HEK293T (cell line): Measurements from ENCODE around the gene ATP5F1D.

Experiments
- SP1 ChIP-seq: fragments of 450-650 bp; IDR thresholded peaks from 2 replicates; pipeline ENCODE4 v1.6.1; 2017
- TARDBP ChIP-seq: fragments of 450-650 bp; IDR thresholded peaks from 2 replicates; pipeline ENCODE4 v1.6.1; 2016

DNA sequence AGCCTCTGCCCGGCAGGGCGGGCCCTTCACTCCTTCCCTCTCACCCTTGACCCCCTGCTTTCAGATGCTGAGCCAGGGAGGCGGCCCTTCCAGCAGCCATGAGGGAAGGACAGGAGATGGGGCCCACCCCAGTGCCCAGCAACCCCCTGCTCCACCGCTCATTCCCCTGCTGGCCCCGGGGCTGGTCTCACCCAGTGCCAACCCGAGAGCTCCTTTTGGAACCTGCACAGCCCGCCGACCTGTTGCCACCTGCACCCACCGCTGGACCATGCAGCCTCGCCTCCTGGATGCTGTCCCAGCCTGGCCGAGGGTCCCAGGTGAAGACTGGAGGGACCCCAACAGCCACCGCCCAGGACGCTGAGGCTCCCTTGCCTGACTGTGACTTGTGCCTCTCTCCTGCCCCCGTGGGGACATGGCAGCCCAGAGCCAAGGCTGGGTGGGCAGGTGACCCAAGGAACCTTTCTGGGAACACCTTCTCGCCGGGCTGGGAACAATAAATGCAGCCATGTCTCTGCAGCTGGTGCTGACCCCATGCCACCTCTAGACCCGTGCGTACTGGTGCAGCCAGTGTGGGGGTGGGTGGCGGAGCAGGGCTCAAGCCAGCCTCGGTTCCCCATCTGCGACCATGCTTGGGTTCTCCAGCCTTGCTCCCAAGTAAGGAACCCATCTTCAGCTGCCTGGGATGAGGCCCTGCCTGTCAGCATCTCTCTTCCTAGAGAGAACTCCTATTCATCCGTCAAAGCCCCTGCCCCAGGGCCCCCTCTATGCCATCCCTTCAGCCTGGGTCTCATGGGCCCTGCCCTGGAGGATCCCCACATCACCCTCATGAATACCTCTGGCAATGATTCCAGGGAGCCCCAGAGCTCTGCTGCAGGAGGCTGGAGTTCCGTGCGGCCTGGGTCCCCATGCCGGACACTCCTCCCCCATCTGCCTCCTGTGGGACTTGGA lies 37.4 kb downstream of the ATP5F1D start:
- TF ChIP-seq SP1 (no peak), TARDBP (no peak)
